Endodermal cell (in vitro differentiated cells): Measurements from ENCODE around the gene CGREF1. TPM values are rescaled to one million over a fixed set of nuclear protein-coding genes. Genes with fewer than 3 reads are reported as not detected.

Experiments used
- DNase-seq: peaks from one replicate; pipeline ENCODE4 v3.0.0-alpha.2; 2017
- H3K27ac ChIP-seq: 2 replicates; pipeline ENCODE4 v1.5.1; 2013; ENCODE audit warnings: mild to moderate bottlenecking, low read depth, low read length, moderate library complexity
- H3K27me3 ChIP-seq: 2 replicates; pipeline ENCODE4 v1.6.1; 2013; ENCODE audit warnings: mild to moderate bottlenecking, low read length, moderate library complexity; ENCODE audit not compliant: insufficient read depth, control insufficient read depth, poor library complexity, severe bottlenecking
- H3K36me3 ChIP-seq: 2 replicates; pipeline ENCODE4 v1.7.0; 2013; ENCODE audit warnings: mild to moderate bottlenecking, low read length, moderate library complexity; ENCODE audit not compliant: control insufficient read depth, insufficient read depth
- H3K4me1 ChIP-seq: one replicate; pipeline ENCODE4 v1.7.0; 2013; ENCODE audit warnings: low read length; ENCODE audit not compliant: control insufficient read depth, insufficient read depth
- H3K4me3 ChIP-seq: 2 replicates; pipeline ENCODE4 v1.5.1; 2013; ENCODE audit warnings: mild to moderate bottlenecking, low read length, moderate library complexity
- H3K9ac ChIP-seq: 2 replicates; pipeline ENCODE4 v1.6.1; 2013; ENCODE audit warnings: mild to moderate bottlenecking, low read length, moderate library complexity; ENCODE audit not compliant: poor library complexity, severe bottlenecking; ENCODE audit errors: extremely low read depth
- H3K9me3 ChIP-seq: 2 replicates; pipeline ENCODE4 v1.6.1; 2013; ENCODE audit warnings: mild to moderate bottlenecking, low read length, moderate library complexity; ENCODE audit not compliant: control insufficient read depth
- H3K27ac Mint-ChIP-seq: 2 replicates; pipeline ENCODE4 v1.8.0; 2020; ENCODE audit warnings: mixed read lengths
- H3K27me3 Mint-ChIP-seq: 2 replicates; pipeline ENCODE4 v1.8.0; 2021; ENCODE audit warnings: mild to moderate bottlenecking, mixed read lengths; ENCODE audit not compliant: insufficient read depth
- H3K36me3 Mint-ChIP-seq: 2 replicates; pipeline ENCODE4 v1.8.0; 2020; ENCODE audit warnings: low read depth, mixed read lengths
- H3K4me1 Mint-ChIP-seq: 2 replicates; pipeline ENCODE4 v1.8.0; 2020; ENCODE audit warnings: mixed read lengths
- H3K4me3 Mint-ChIP-seq: 2 replicates; pipeline ENCODE4 v1.8.0; 2020; ENCODE audit warnings: mild to moderate bottlenecking, moderate library complexity, mixed read lengths
- H3K9me3 Mint-ChIP-seq: 2 replicates; pipeline ENCODE4 v1.8.0; 2020; ENCODE audit warnings: mild to moderate bottlenecking, mixed read lengths
- CTCF ChIP-seq: fragments of 200-600 bp; sonication (generic); conservative IDR thresholded peaks from 2 replicates; pipeline ENCODE4 v1.5.0; 2021; ENCODE audit warnings: antibody characterized with exemption, mild to moderate bottlenecking
- WGBS, 2 experiments: methylation state at CpG; one replicate each; pipeline versions ENCODE4 v1.1.5 to v1.1.7; 2013; ENCODE audit warnings: missing lambda C conversion rate in 2 of 2, mixed read lengths in 1 of 2; ENCODE audit not compliant: insufficient coverage in 1 of 2, insufficient read length in 1 of 2; 5-methylcytosine and 5-hydroxymethylcytosine counted together
- total RNA-seq, 2 donors: library from RNA; stranded (reverse); fragmentation: NEBNext Ultra II Directional in 1 of 2; extraction: Animal tissue kit (Norgen Biotek cat#: 25700) in 1 of 2; gene quantifications; 2 replicates in 1 of 2; 3 replicates in 1 of 2; pipeline ENCODE4 v1.2.1, GENCODE V29; 2021

The CGREF1 gene
- total RNA-seq, 2 donors from 2014 or later, result 0.20 to 0.33 TPM

- 93 to 100% methylated on average over 4 to 6 of the region's 6 CpGs for WGBS, 2 experiments
- no peaks in the 10 kb centered on the region for H3K9me3 ChIP-seq
- H3K4me1 ChIP-seq, result peaks cover 7% of the 10 kb centered on the region
- no peak for DNase-seq
- no peaks in the 10 kb centered on the region for H3K27me3 ChIP-seq
- no peak for TF ChIP-seq CTCF
- peaks cover 49% of the 10 kb centered on the region for H3K36me3 ChIP-seq
- H3K4me3 ChIP-seq, result peak overlapping the region; percentile 100
- H3K9ac ChIP-seq, result peak overlapping the region; percentile 1
- H3K27ac ChIP-seq, result no peak overlapping the region
- Mint-ChIP-seq H3K4me3 (peak overlapping the region; percentile 95), H3K27ac (no peak overlapping the region), H3K4me1 (peaks cover 19% of the 10 kb centered on the region), H3K36me3 (peaks cover 47% of the 10 kb centered on the region), H3K9me3 (no peaks in the 10 kb centered on the region), H3K27me3 (no peaks in the 10 kb centered on the region)
Observed at GRCh38 chr2:27069436-27069835, 49.5 kb downstream of the CGREF1 start.

- Histone ChIP-seq H3K27ac (no peak overlapping the region), H3K9me3 (no peaks in the 10 kb centered on the region), H3K36me3 (peaks cover 56% of the 10 kb centered on the region), H3K27me3 (no peaks in the 10 kb centered on the region), H3K9ac (no peak overlapping the region), H3K4me3 (no peak overlapping the region), H3K4me1 (peaks cover 4% of the 10 kb centered on the region)
- Mint-ChIP-seq H3K27ac (no peak overlapping the region), H3K36me3 (peaks cover 65% of the 10 kb centered on the region), H3K27me3 (no peaks in the 10 kb centered on the region), H3K4me3 (no peak overlapping the region), H3K9me3 (no peaks in the 10 kb centered on the region), H3K4me1 (peaks cover 12% of the 10 kb centered on the region)
- no peak for TF ChIP-seq CTCF
- 96 to 98% methylated on average over 5 of the region's 5 CpGs for WGBS, 2 experiments
- DNase-seq, result no peak
Observed at GRCh38 chr2:27067385-27067784, 51.5 kb downstream of the CGREF1 start.

GRCh38 chr2:27065128-27065527 lies 53.8 kb downstream of the CGREF1 start:
- 94 to 97% methylated on average over 3 of the region's 3 CpGs for WGBS, 2 experiments
- Mint-ChIP-seq H3K36me3 (peaks cover 70% of the 10 kb centered on the region), H3K4me1 (no peaks in the 10 kb centered on the region), H3K27ac (no peak overlapping the region), H3K4me3 (no peak overlapping the region), H3K27me3 (no peaks in the 10 kb centered on the region), H3K9me3 (no peaks in the 10 kb centered on the region)
- no peak for DNase-seq
- Histone ChIP-seq H3K4me3 (no peak overlapping the region), H3K27me3 (no peaks in the 10 kb centered on the region), H3K27ac (no peak overlapping the region), H3K36me3 (peaks cover 63% of the 10 kb centered on the region), H3K4me1 (peaks cover 2% of the 10 kb centered on the region), H3K9me3 (no peaks in the 10 kb centered on the region), H3K9ac (no peak overlapping the region)
- no peak for TF ChIP-seq CTCF
